ENCODE measurements around the gene DHX36.

The DHX36 gene

DNA sequence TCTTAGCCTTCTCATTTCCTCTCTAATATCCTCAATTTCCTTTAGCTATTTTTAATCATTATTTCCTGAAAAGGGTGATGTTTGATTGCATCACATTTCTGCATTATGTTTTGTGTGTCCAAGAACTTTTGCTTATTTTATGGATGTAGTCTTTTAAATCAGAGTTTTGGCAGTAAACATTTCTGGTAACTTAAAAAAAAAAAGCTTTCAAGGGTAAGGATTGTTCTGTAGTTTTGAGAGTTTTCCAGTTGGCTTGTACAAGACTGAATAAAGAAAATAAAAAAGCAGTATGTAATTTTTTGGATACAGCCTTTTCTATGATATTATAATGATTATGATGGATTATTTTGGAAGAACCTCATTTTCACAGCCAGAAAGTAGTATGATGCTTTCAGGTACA lies 99.4 kb downstream of the DHX36 start:
- no peak overlapping the region for H3K9ac ChIP-seq (ENCODE audit: low read depth, low read length)
- no peak overlapping the region for H3K27ac ChIP-seq (ENCODE audit: low read depth, low read length)
- H3K4me3 ChIP-seq (ENCODE audit: low read length), result no peak overlapping the region
- H3K27me3 ChIP-seq (ENCODE audit: insufficient read depth, low read length), result no peaks in the 10 kb centered on the region
- peaks cover 3% of the 10 kb centered on the region; the same call in 1 of the 2 replicates for H3K36me3 ChIP-seq (ENCODE audit: insufficient read depth, low read length)
- no peaks in the 10 kb centered on the region for H3K9me3 ChIP-seq (ENCODE audit: insufficient read depth, low read depth, low read length)
- H3K4me1 ChIP-seq (ENCODE audit: insufficient read depth, low read length), result peaks cover 6% of the 10 kb centered on the region; the same call in 1 of the 2 replicates

- Histone ChIP-seq H3K27me3 (ENCODE audit: insufficient read depth, low read length) (no peaks in the 10 kb centered on the region), H3K9ac (ENCODE audit: low read depth, low read length) (no peak overlapping the region), H3K4me3 (ENCODE audit: low read length) (no peak overlapping the region), H3K27ac (ENCODE audit: low read depth, low read length) (no peak overlapping the region), H3K9me3 (ENCODE audit: insufficient read depth, low read depth, low read length) (no peaks in the 10 kb centered on the region), H3K36me3 (ENCODE audit: insufficient read depth, low read length) (peaks cover 3% of the 10 kb centered on the region; the same call in 1 of the 2 replicates), H3K4me1 (ENCODE audit: insufficient read depth, low read length) (peaks cover 6% of the 10 kb centered on the region; the same call in 1 of the 2 replicates)
- WGBS, result 92% methylated on average over 6 of the region's 6 CpGs
Measured at GRCh38 chr3:154224366-154224765, 99.9 kb downstream of the DHX36 start.

- Histone ChIP-seq H3K4me3 (ENCODE audit: low read length) (no peak overlapping the region), H3K9ac (ENCODE audit: low read depth, low read length) (no peak overlapping the region), H3K4me1 (ENCODE audit: insufficient read depth, low read length) (peaks cover 2% of the 10 kb centered on the region; the same call in 1 of the 2 replicates), H3K27me3 (ENCODE audit: insufficient read depth, low read length) (no peaks in the 10 kb centered on the region), H3K27ac (ENCODE audit: low read depth, low read length) (no peak overlapping the region), H3K36me3 (ENCODE audit: insufficient read depth, low read length) (peaks cover 9% of the 10 kb centered on the region; the same call in 1 of the 2 replicates), H3K9me3 (ENCODE audit: insufficient read depth, low read depth, low read length) (no peaks in the 10 kb centered on the region)
Measured at GRCh38 chr3:154223519-154223918, 100.8 kb downstream of the DHX36 start.
